Endothelial cell of umbilical vein (primary cell): ENCODE data around the gene APBB2. TPM values are rescaled to one million over a fixed set of nuclear protein-coding genes. Genes with fewer than 3 reads are reported as not detected.

Experiments used
- BruUV-seq: library from RNA; stranded (reverse); fragments of 400-500 nt; replicated peaks from 2 replicates; lab custom pipeline; 2021; lab: Mats Ljungman, UMichigan
- CTCF ChIA-PET: fragments of 300-600, 350-600 bp; sonication (Branson Sonifier 250); formaldehyde crosslinking; loops from one replicate; lab custom pipeline; 2021; ENCODE audit warnings: antibody characterized with exemption, inconsistent platforms; lab: Charles Lee
- POLR2A ChIA-PET: fragments of 300-600, 350-600 bp; sonication (Branson Sonifier 250); formaldehyde crosslinking; loops from one replicate; lab custom pipeline; 2021; ENCODE audit warnings: antibody characterized with exemption, inconsistent platforms; lab: Charles Lee
- DNase-seq: peaks from one replicate; pipeline ENCODE4 v3.0.0-alpha.2; 2011; ENCODE audit warnings: low read depth, low spot score
- FAIRE-seq: peaks from 2 replicates; lab custom pipeline; 2011; peaks lifted over from hg19 to GRCh38; lab: Jason Lieb, UNC
- H2AFZ ChIP-seq: 2 replicates; pipeline ENCODE4 v1.6.0; 2012; ENCODE audit warnings: low read depth, low read length, control low read depth, inconsistent platforms
- H3K27ac ChIP-seq: 2 replicates; pipeline ENCODE4 v1.5.1; 2011; ENCODE audit warnings: low read depth, mild to moderate bottlenecking, control low read depth, low read length, moderate library complexity; ENCODE audit not compliant: insufficient read depth
- H3K27me3 ChIP-seq, 2 experiments: 2 replicates each; pipeline versions ENCODE4 v1.6.0 to v1.6.1; 2011; ENCODE audit warnings: low read length in 2 of 2, mixed read lengths in 1 of 2; ENCODE audit not compliant: control insufficient read depth in 2 of 2, insufficient read depth in 2 of 2
- H3K36me3 ChIP-seq, 2 experiments: 2 replicates in 1 of 2; 3 replicates in 1 of 2; pipeline ENCODE4 v1.5.1; 2011; ENCODE audit warnings: low read length in 2 of 2, mild to moderate bottlenecking in 1 of 2, moderate library complexity in 1 of 2; ENCODE audit not compliant: control insufficient read depth in 2 of 2, insufficient read depth in 2 of 2; ENCODE audit errors: extremely low read depth in 1 of 2
- H3K4me1 ChIP-seq: 3 replicates; pipeline ENCODE4 v1.5.1; 2011; ENCODE audit warnings: mild to moderate bottlenecking, low read length; ENCODE audit not compliant: control insufficient read depth, insufficient read depth; ENCODE audit errors: extremely low read depth
- H3K4me2 ChIP-seq: 2 replicates; pipeline ENCODE4 v1.6.1; 2011; ENCODE audit warnings: low read length, control low read depth, mixed read lengths; ENCODE audit not compliant: insufficient read depth
- H3K4me3 ChIP-seq, 3 experiments: fragments of 200-600 bp in 1 of 3; sonication (generic), shearing (Covaris generic) in 1 of 3; replicated peaks in 1 of 3; 2 replicates each; pipeline ENCODE4 v1.5.1; 2011 to 2016; ENCODE audit warnings: control low read depth in 3 of 3, low read length in 3 of 3, mild to moderate bottlenecking in 2 of 3, inconsistent platforms in 1 of 3, low read depth in 1 of 3, moderate library complexity in 1 of 3; ENCODE audit not compliant: insufficient read depth in 1 of 3
- H3K79me2 ChIP-seq: 2 replicates; pipeline ENCODE4 v1.6.0; 2012; ENCODE audit warnings: low read length, inconsistent platforms; ENCODE audit not compliant: control insufficient read depth, insufficient read depth
- H3K9ac ChIP-seq: replicated peaks from 2 replicates; pipeline ENCODE3; 2011; ENCODE audit warnings: low read length, control low read depth; ENCODE audit not compliant: insufficient read depth; ENCODE audit errors: extremely low read depth
- H3K9me1 ChIP-seq: replicated peaks from 3 replicates; pipeline ENCODE4 v1.6.0; 2011; ENCODE audit warnings: mild to moderate bottlenecking, low read length; ENCODE audit not compliant: control insufficient read depth, insufficient read depth; ENCODE audit errors: extremely low read depth
- H3K9me3 ChIP-seq: replicated peaks from 2 replicates; pipeline ENCODE4 v1.5.1; 2012; ENCODE audit warnings: low read length, inconsistent platforms; ENCODE audit not compliant: control insufficient read depth, insufficient read depth
- H4K20me1 ChIP-seq: replicated peaks from 2 replicates; pipeline ENCODE3; 2011; ENCODE audit warnings: mild to moderate bottlenecking, low read length; ENCODE audit not compliant: control insufficient read depth, insufficient read depth; ENCODE audit errors: extremely low read depth
- EZH2 ChIP-seq: IDR thresholded peaks from 2 replicates; pipeline ENCODE4 v1.6.1; 2012; ENCODE audit warnings: borderline replicate concordance, low read depth, mild to moderate bottlenecking, moderate library complexity, low read length, inconsistent platforms; ENCODE audit not compliant: severe bottlenecking
- FOS ChIP-seq: IDR thresholded peaks from 2 replicates; pipeline ENCODE4 v1.6.1; 2011; ENCODE audit warnings: mild to moderate bottlenecking, low read length, moderate library complexity, borderline replicate concordance; ENCODE audit not compliant: insufficient read depth
- GATA2 ChIP-seq: IDR thresholded peaks from 2 replicates; pipeline ENCODE4 v1.7.0; 2011; ENCODE audit warnings: low read depth, mild to moderate bottlenecking, moderate library complexity, mixed read lengths, low read length; ENCODE audit not compliant: insufficient read length, insufficient read depth
- JUN ChIP-seq: IDR thresholded peaks from 2 replicates; pipeline ENCODE4 v1.6.1; 2011; ENCODE audit warnings: borderline replicate concordance, low read depth; ENCODE audit not compliant: insufficient read length, insufficient read depth
- MAX ChIP-seq: IDR thresholded peaks from 2 replicates; pipeline ENCODE4 v1.6.1; 2011; ENCODE audit not compliant: insufficient read depth, insufficient read length
- MYC ChIP-seq: IDR thresholded peaks from one replicate; pipeline ENCODE4 v1.6.1; 2011; ENCODE audit warnings: mild to moderate bottlenecking, low read depth, low read length
- POLR2A ChIP-seq: IDR thresholded peaks from 2 replicates; pipeline ENCODE4 v1.6.1; 2012; ENCODE audit warnings: low read depth, mild to moderate bottlenecking, control low read depth, low read length
- POLR2AphosphoS5 ChIP-seq: IDR thresholded peaks from 2 replicates; pipeline ENCODE4 v1.6.1; 2012; ENCODE audit warnings: low read depth, mild to moderate bottlenecking, control low read depth, low read length, moderate library complexity; ENCODE audit not compliant: insufficient read depth
- dilution Hi-C: fragments of 300-500 bp; cut with MboI; formaldehyde crosslinking; loops from one replicate; pipeline ENCODE4 v1.15.0; 2019; ENCODE audit warnings: low sequenced_read_pairs; ENCODE audit not compliant: extremely low pct_ligation_motif_present
- intact Hi-C: fragments of 100-400 bp; cut with micrococcal nuclease; formaldehyde crosslinking; loops from one replicate; pipeline ENCODE4 v1.10.0; 2022
- polyA plus RNA-seq, 4 experiments: library from polyadenylated mRNA; depleted of rRNA in 3 of 4; stranded (reverse) in 3 of 4; unstranded in 1 of 4; fragments of >200 nt; gene quantifications; 2 replicates each; pipeline versions ENCODE4 v1.2.1 to v1.2.3, GENCODE V29; 2011 to 2012; ENCODE audit warnings: missing spikeins in 1 of 4
- total RNA-seq: library from RNA; stranded (reverse); gene quantifications from 2 replicates; pipeline ENCODE4 v1.2.3, GENCODE V29; 2021
- TF ChIP-seq, protein P1 (sequence below), 2 donors: IDR thresholded peaks; 1 replicate in 1 of 2; 2 replicates in 1 of 2; pipeline ENCODE4 v1.5.1; 2011; ENCODE audit warnings: low read length in 2 of 2, mild to moderate bottlenecking in 2 of 2, moderate library complexity in 2 of 2, control low read depth in 1 of 2, inconsistent platforms in 1 of 2, low read depth in 1 of 2; ENCODE audit not compliant: insufficient read depth in 1 of 2; ENCODE audit errors: extremely low read depth in 1 of 2

Gene APBB2
- total and polyA plus RNA-seq, 2 donors (not counting 3 experiments of a cell fraction or from before 2014, with no cell fraction given) = 79.8 to 124 TPM

DNA sequence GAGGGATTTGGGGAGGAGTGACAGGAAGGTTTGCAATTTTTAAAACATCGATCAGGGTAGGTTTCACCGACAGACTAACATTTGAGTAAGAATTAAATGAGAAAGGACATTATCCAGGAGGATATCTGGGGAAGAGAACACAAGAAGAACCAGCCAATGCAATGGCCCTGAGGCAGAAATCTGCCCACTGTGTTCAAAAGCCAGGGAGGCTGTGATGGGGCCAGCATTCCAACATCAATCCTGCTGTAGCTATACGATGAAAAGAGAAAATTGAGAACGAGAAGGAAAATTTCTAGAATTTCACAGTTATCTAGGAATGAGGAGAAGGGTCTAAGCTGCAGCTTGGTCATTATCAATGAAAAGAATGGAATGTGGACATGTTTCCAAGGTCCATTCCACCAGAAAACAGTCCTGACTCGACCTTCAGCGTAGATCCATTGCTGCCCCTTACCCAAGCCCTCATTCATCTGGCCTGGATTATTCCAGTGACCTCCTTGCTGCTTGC is 84.4 kb downstream of the APBB2 start:
- POLR2A ChIA-PET = no interaction called here
- Histone ChIP-seq H3K4me3 (no peak overlapping the region), H3K79me2 (peaks cover 93% of the 10 kb centered on the region), H3K27ac (no peak overlapping the region), H3K27me3 (no peaks in the 10 kb centered on the region), H3K4me1 (peaks cover 20% of the 10 kb centered on the region), H3K9me1 (peaks cover 2% of the 10 kb centered on the region), H4K20me1 (peaks cover 3% of the 10 kb centered on the region), H2AFZ (no peak overlapping the region), H3K36me3 (no peaks in the 10 kb centered on the region), H3K9ac (no peak overlapping the region), H3K9me3 (no peaks in the 10 kb centered on the region), H3K4me2 (no peak overlapping the region)
- no TSS peak for BruUV-seq
- dilution Hi-C loops = no loop called here
- intact Hi-C loops = no loop called here
- no peak for TF ChIP-seq MYC
- no peak for TF ChIP-seq POLR2A
- TF ChIP-seq POLR2AphosphoS5 = no peak
- no peak for TF ChIP-seq FOS
- TF ChIP-seq GATA2 = no peak
- TF ChIP-seq MAX = no peak
- no peak for TF ChIP-seq EZH2
- TF ChIP-seq, protein P1, sequence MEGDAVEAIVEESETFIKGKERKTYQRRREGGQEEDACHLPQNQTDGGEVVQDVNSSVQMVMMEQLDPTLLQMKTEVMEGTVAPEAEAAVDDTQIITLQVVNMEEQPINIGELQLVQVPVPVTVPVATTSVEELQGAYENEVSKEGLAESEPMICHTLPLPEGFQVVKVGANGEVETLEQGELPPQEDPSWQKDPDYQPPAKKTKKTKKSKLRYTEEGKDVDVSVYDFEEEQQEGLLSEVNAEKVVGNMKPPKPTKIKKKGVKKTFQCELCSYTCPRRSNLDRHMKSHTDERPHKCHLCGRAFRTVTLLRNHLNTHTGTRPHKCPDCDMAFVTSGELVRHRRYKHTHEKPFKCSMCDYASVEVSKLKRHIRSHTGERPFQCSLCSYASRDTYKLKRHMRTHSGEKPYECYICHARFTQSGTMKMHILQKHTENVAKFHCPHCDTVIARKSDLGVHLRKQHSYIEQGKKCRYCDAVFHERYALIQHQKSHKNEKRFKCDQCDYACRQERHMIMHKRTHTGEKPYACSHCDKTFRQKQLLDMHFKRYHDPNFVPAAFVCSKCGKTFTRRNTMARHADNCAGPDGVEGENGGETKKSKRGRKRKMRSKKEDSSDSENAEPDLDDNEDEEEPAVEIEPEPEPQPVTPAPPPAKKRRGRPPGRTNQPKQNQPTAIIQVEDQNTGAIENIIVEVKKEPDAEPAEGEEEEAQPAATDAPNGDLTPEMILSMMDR (IDR thresholded peaks at IDR 0.05; ENCODE audit: extremely low read depth in 1 of 2, insufficient read depth in 1 of 2, low read depth in 1 of 2, low read length in 2 of 2) = no peak
- no peak for TF ChIP-seq JUN
- CTCF ChIA-PET = interaction anchor here (1.5 kb wide), 2 partner anchors 9 to 15 kb away, joined by 3 to 5 read pairs; no protein-coding TSS in a partner anchor
- DNase-seq = no peak
- FAIRE-seq = no peak
